C4-2B (cell line): Measurements from ENCODE around the gene ZNF202.

Experiments used
- H3K27ac ChIP-seq: fragments of 450-650 bp; 2 replicates; pipeline ENCODE4 v1.5.1; 2017
- CTCF ChIP-seq: fragments of 450-650 bp; conservative IDR thresholded peaks from 2 replicates; pipeline ENCODE4 v1.5.1; 2017; ENCODE audit warnings: mild to moderate bottlenecking
- ZFX ChIP-seq: fragments of 450-650 bp; IDR thresholded peaks from 2 replicates; pipeline ENCODE4 v1.6.1; 2017

Gene ZNF202

DNA sequence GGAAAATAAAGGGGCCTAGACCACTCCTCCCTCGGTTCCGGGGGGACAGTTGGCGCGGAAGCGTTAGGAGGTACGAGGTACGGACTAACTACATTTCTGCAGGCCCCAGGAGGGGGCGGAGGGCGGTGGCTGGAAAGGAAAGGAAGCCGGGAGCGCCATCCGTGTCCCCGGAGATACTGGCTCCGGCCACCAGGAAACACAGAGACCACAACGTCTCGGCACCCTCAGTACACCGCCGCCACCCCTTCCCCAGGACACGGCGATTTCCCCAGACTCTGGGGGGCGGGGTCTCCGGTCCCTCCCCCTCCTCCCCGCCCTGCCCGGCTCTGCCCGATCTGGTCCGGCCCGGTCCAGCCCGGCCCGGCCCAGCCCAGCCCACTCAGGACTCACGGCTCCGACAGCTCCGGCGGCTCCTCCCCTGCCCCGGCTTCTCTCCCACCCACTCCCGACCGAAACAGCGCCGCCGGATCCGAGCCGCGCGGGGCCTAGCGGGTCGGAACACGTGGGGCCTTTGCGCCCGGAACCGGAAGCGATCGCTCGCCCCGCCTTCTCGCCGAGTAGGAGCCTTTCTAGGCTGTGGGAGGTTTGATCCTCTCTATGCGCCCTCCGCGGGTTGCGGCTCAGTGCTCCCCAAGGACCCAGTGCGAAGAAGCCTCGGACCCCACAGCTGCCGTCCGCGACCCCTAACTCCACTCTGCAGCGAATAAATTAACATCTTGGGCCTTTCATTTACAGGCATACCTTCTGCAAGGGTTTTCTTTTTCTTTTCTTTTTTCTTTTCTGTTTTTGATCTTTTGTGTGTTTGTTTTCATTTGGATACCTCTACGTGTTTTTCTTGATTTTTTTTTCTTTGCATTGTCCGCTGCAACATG lies at the start of gene ZNF202:
ZNF202 (minus strand) TSS at position 502 of the 872 bp plus-strand sequence. CDS start 10,772 bp downstream, outside the sequence.
- peak within 1 kb of the TSS; percentile 68 for H3K27ac ChIP-seq
- TF ChIP-seq CTCF (peak; percentile 24; the same call in 1 of the 2 replicates), ZFX (peak; percentile 47)

DNA sequence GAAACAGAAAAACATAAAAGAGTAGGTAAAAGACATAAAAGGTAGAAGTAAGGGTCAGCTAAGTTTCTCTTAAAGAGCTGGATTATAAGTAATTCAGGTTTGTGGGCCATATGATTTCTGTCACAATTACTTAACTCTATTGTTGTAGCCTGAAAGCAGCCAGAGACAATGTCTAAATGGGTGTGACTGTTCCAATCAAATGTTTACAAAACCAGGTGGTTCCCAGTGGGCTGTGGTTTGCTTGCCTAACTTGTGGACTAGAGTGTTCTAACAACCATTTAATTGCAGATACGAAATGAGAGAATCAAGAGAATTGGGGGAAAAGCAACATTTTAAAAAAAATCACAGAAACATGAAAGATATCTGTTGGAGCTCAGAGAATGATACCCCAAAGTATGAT lies 42.1 kb upstream of the ZNF202 start:
- no peak overlapping the region for H3K27ac ChIP-seq
- TF ChIP-seq ZFX (no peak), CTCF (no peak)

- TF ChIP-seq CTCF (no peak), ZFX (no peak)
- no peak overlapping the region for H3K27ac ChIP-seq
Observed at GRCh38 chr11:123778511-123778910, 37.1 kb upstream of the ZNF202 start.

DNA sequence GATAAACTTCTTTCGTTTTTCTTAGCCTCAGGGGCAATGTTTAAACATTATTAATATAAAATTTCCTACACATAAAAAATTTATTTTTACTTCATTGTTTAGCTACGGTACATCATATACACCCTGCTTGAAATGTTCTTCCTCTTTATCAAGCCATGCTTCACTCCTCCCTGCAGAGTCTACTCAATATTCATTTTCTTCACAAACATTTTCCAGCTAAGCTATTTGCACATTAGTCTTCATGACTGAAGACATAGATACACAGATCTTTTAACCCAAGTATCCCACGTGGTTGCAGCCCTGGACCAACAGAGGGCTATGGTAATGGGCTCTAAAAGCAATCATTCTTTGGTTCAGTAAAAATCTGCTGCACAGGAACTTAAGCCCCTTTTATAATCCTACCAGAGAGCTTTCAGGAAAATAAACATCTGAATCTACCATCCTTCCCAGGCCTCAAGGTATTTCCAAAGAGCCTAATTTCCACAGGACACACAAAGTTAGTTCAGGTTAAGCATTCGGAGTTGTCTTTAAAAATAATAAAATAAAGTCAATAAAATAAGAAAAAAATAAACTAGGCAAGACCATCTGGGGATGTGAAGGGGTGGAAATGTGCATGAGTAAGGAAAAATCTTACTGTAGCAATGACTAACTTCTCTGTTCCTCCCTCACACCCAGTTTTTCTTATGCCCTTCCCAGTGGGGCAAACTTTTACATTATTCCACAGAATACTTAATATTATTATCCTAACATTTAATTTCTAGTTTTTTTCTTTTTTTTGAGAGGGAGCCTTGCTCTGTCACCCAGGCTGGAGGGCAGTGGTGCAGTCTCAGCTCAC lies 34.5 kb upstream of the ZNF202 start:
- no peak for TF ChIP-seq CTCF
- TF ChIP-seq ZFX = no peak
- no peak overlapping the region for H3K27ac ChIP-seq

- H3K27ac ChIP-seq = no peak overlapping the region
- no peak for TF ChIP-seq CTCF
- no peak for TF ChIP-seq ZFX
Observed at GRCh38 chr11:123775289-123775688, 33.8 kb upstream of the ZNF202 start.

- no peak overlapping the region for H3K27ac ChIP-seq
- TF ChIP-seq CTCF = no peak
- TF ChIP-seq ZFX = no peak
Observed at GRCh38 chr11:123773959-123774358, 32.5 kb upstream of the ZNF202 start.

DNA sequence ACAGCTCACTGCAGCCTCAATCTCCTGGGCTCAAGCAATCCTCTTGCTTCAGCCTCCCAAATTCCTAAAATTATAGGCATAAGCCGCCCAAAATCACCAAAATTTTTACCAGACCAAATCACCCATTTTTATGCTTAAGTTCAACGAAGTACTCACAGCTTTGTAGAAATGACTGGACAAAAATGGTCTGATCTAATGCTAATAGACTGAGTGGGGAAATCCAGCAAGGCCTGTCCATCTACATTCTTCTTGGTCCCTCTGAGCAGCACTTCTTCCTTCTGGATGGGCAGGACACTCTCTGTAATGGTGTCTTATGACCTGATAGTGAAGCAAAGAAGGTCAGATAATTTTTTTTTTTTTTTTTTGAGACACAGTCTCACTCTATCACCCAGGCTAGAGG lies 31.6 kb upstream of the ZNF202 start:
- no peak overlapping the region for H3K27ac ChIP-seq
- TF ChIP-seq CTCF = no peak
- no peak for TF ChIP-seq ZFX
